B cell (primary cell): ENCODE results near the gene VILL.

Experiments used
- CTCF ChIP-seq: fragments of 200-600 bp; IDR thresholded peaks from one replicate; pipeline ENCODE4 v1.8.0; 2022; ENCODE audit warnings: antibody characterized with exemption, mild to moderate bottlenecking
- EZH2 ChIP-seq: IDR thresholded peaks from 2 replicates; pipeline ENCODE4 v1.6.1; 2012; ENCODE audit warnings: borderline replicate concordance, low read depth, mild to moderate bottlenecking, moderate library complexity, low read length; ENCODE audit not compliant: insufficient read depth, poor library complexity, severe bottlenecking

- TF ChIP-seq CTCF: no peak
- TF ChIP-seq EZH2: no peak
Measured at GRCh38 chr3:37984596-37984995, 6.0 kb upstream of the VILL start.
